HepG2 (cell line): ENCODE results near the gene KDM6B. TPM values are rescaled to one million over a fixed set of nuclear protein-coding genes. Genes with fewer than 3 reads are reported as not detected.
A peak's percentile ranks its signal among the peaks of the same experiment; 100 is the strongest.

Source experiments
- AGO2 ChIP-seq: fragments of 200-400 bp; formaldehyde crosslinking; optimal IDR thresholded peaks from 2 replicates; pipeline ENCODE3; 2017; ENCODE audit warnings: mild to moderate bottlenecking, low read depth, low read length, moderate library complexity
- KAT8 ChIP-seq: IDR thresholded peaks from 2 replicates; pipeline ENCODE4 v1.6.1; 2016; ENCODE audit warnings: missing genetic modification reagents, missing compliant biosample characterization
- RFX1 ChIP-seq: fragments of 450-650 bp; IDR thresholded peaks from 2 replicates; pipeline ENCODE4 v1.6.1; 2017
- SRF ChIP-seq: IDR thresholded peaks from 2 replicates; pipeline ENCODE4 v1.6.1; 2011; ENCODE audit warnings: mild to moderate bottlenecking, low read depth, low read length, moderate library complexity
- ZKSCAN8 ChIP-seq: IDR thresholded peaks from 2 replicates; pipeline ENCODE4 v1.6.1; 2016; ENCODE audit warnings: borderline replicate concordance, missing genetic modification reagents, missing compliant biosample characterization
- ZNF274 ChIP-seq: sonication (generic); formaldehyde crosslinking; IDR thresholded peaks from 2 replicates; pipeline ENCODE4 v1.5.1; 2020; ENCODE audit warnings: mild to moderate bottlenecking, missing genetic modification reagents
- ZNF30 ChIP-seq: sonication (generic); formaldehyde crosslinking; IDR thresholded peaks from 2 replicates; pipeline ENCODE4 v1.5.0; 2020; ENCODE audit warnings: mild to moderate bottlenecking, missing genetic modification reagents
- ZNF383 ChIP-seq: sonication (generic); formaldehyde crosslinking; IDR thresholded peaks from 2 replicates; pipeline ENCODE4 v1.4.0; 2020; ENCODE audit warnings: missing genetic modification reagents, mild to moderate bottlenecking, borderline replicate concordance
- polyA plus RNA-seq, 8 experiments: library from polyadenylated mRNA; depleted of rRNA in 3 of 8; stranded (reverse) in 7 of 8; unstranded in 1 of 8; fragments of >200 nt; fragmentation: Illumina TruSeq in 4 of 8; extraction: Trizol in 4 of 8; gene quantifications; 2 replicates each; pipeline versions ENCODE4 v1.2.1 to v1.2.3, GENCODE V29; 2011 to 2016; ENCODE audit warnings: low read depth in 4 of 8, missing spikeins in 1 of 8, mixed read lengths in 1 of 8; ENCODE audit not compliant: insufficient read depth in 1 of 8
- total RNA-seq, 5 experiments: library from RNA; depleted of rRNA; stranded (reverse); fragments of >200 nt; fragmentation: Illumina TruSeq; extraction: Trizol; gene quantifications; 2 replicates each; pipeline ENCODE4 v1.2.3, GENCODE V29; 2016; ENCODE audit warnings: low read depth in 1 of 5
- TF ChIP-seq, protein P1 (sequence below): sonication (generic); formaldehyde crosslinking; IDR thresholded peaks from 2 replicates; pipeline ENCODE4 v1.4.0; 2020; ENCODE audit warnings: missing genetic modification reagents
- TF ChIP-seq, protein P2 (sequence below): sonication (generic); formaldehyde crosslinking; IDR thresholded peaks from 2 replicates; pipeline ENCODE4 v1.4.0; 2020; ENCODE audit warnings: mild to moderate bottlenecking, missing genetic modification reagents
- TF ChIP-seq, protein P3 (sequence below): sonication (generic); formaldehyde crosslinking; IDR thresholded peaks from 2 replicates; pipeline ENCODE4 v1.8.0; 2022; ENCODE audit warnings: mild to moderate bottlenecking, missing genetic modification reagents, borderline replicate concordance
- TF ChIP-seq, protein P4 (sequence below): sonication (generic); formaldehyde crosslinking; IDR thresholded peaks from 2 replicates; pipeline ENCODE4 v1.4.0; 2020; ENCODE audit warnings: missing genetic modification reagents
- TF ChIP-seq, protein P5 (sequence below): sonication (generic); formaldehyde crosslinking; IDR thresholded peaks from 2 replicates; pipeline ENCODE4 v1.9.0; 2021; ENCODE audit warnings: missing genetic modification reagents, mild to moderate bottlenecking, borderline replicate concordance
- TF ChIP-seq, protein P6 (sequence below): sonication (generic); formaldehyde crosslinking; IDR thresholded peaks from 2 replicates; pipeline ENCODE4 v1.8.0; 2022; ENCODE audit warnings: missing genetic modification reagents, mild to moderate bottlenecking, borderline replicate concordance
- TF ChIP-seq, protein P7 (sequence below): sonication (generic); formaldehyde crosslinking; IDR thresholded peaks from 2 replicates; pipeline ENCODE4 v1.4.0; 2020; ENCODE audit warnings: missing genetic modification reagents
- TF ChIP-seq, protein P8 (sequence below): sonication (generic); formaldehyde crosslinking; IDR thresholded peaks from 2 replicates; pipeline ENCODE4 v1.8.1; 2023; ENCODE audit warnings: mild to moderate bottlenecking, moderate library complexity, missing genetic modification reagents

KDM6B gene
- total and polyA plus RNA-seq, 2 of the 13 experiments (the other 11 are each of a cell fraction or from before 2014, with no cell fraction given): 1.3 to 2.1 TPM

DNA sequence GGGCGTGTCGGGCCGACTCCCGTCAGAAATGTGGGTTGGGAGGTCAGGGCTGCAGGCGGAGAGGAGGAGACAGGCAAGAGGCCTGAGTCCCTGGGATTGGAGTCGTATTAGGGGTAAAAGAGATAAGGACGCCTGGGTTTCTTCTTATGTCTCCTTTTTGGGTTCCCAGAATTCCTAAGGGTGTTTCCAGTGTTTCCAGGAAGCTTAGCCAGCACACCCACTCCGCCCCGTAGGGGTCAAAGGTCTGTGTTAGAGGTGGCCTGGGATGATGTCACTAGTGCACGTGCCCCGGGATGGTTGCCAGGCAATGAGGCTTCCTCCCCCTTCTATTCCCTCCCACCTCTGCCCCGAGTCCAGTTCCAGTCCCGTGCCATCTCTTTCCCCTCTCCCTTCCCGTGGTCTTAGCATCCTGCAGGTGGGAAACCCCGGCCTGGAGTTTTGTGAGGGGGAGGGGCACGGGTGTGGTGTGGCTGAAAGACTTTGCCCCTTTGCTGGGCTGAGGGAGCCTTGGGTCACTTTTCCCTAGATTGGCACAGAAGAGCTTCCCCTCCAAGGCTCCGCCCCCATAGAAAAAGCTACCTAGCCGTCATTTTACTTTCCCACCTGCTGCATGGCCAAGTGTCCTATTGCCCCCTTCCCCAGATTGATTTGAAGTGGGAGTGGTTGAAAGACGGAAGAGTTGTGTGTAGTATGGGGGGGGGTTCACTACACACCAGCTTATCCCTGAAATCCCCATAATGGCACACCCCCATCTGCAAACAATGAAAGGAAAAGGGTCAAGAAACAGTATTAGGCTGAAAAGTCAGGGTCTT, 2.8 kb downstream of the KDM6B start (continued):
- TF ChIP-seq, protein P1, sequence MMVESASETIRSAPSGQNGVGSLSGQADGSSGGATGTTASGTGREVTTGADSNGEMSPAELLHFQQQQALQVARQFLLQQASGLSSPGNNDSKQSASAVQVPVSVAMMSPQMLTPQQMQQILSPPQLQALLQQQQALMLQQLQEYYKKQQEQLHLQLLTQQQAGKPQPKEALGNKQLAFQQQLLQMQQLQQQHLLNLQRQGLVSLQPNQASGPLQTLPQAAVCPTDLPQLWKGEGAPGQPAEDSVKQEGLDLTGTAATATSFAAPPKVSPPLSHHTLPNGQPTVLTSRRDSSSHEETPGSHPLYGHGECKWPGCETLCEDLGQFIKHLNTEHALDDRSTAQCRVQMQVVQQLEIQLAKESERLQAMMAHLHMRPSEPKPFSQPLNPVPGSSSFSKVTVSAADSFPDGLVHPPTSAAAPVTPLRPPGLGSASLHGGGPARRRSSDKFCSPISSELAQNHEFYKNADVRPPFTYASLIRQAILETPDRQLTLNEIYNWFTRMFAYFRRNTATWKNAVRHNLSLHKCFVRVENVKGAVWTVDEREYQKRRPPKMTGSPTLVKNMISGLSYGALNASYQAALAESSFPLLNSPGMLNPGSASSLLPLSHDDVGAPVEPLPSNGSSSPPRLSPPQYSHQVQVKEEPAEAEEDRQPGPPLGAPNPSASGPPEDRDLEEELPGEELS (CRISPR knock-in tag): peak; percentile 91
- TF ChIP-seq AGO2: no peak
- TF ChIP-seq RFX1: peak; percentile 79
- TF ChIP-seq ZNF274: peak; percentile 7; the same call in 1 of the 2 replicates
- TF ChIP-seq SRF: peak; percentile 71; the same call in 1 of the 2 replicates
- TF ChIP-seq, protein P2, sequence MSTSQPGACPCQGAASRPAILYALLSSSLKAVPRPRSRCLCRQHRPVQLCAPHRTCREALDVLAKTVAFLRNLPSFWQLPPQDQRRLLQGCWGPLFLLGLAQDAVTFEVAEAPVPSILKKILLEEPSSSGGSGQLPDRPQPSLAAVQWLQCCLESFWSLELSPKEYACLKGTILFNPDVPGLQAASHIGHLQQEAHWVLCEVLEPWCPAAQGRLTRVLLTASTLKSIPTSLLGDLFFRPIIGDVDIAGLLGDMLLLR (CRISPR knock-in tag): no peak
- TF ChIP-seq, protein P3, sequence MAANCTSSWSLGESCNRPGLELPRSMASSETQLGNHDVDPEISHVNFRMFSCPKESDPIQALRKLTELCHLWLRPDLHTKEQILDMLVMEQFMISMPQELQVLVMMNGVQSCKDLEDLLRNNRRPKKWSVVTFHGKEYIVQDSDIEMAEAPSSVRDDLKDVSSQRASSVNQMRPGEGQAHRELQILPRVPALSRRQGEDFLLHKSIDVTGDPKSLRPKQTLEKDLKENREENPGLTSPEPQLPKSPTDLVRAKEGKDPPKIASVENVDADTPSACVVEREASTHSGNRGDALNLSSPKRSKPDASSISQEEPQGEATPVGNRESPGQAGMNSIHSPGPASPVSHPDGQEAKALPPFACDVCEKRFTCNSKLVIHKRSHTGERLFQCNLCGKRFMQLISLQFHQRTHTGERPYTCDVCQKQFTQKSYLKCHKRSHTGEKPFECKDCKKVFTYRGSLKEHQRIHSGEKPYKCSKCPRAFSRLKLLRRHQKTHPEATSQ (CRISPR knock-in tag): no peak; the same call in 1 of the 2 replicates
- peak; percentile 78; the same call in 1 of the 2 replicates for TF ChIP-seq ZKSCAN8
- TF ChIP-seq, protein P4, sequence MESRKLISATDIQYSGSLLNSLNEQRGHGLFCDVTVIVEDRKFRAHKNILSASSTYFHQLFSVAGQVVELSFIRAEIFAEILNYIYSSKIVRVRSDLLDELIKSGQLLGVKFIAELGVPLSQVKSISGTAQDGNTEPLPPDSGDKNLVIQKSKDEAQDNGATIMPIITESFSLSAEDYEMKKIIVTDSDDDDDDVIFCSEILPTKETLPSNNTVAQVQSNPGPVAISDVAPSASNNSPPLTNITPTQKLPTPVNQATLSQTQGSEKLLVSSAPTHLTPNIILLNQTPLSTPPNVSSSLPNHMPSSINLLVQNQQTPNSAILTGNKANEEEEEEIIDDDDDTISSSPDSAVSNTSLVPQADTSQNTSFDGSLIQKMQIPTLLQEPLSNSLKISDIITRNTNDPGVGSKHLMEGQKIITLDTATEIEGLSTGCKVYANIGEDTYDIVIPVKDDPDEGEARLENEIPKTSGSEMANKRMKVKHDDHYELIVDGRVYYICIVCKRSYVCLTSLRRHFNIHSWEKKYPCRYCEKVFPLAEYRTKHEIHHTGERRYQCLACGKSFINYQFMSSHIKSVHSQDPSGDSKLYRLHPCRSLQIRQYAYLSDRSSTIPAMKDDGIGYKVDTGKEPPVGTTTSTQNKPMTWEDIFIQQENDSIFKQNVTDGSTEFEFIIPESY (CRISPR knock-in tag): peak; percentile 73; the same call in 1 of the 2 replicates
- TF ChIP-seq ZNF30 (CRISPR knock-in tag): no peak
- TF ChIP-seq, protein P5, sequence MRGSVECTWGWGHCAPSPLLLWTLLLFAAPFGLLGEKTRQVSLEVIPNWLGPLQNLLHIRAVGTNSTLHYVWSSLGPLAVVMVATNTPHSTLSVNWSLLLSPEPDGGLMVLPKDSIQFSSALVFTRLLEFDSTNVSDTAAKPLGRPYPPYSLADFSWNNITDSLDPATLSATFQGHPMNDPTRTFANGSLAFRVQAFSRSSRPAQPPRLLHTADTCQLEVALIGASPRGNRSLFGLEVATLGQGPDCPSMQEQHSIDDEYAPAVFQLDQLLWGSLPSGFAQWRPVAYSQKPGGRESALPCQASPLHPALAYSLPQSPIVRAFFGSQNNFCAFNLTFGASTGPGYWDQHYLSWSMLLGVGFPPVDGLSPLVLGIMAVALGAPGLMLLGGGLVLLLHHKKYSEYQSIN (CRISPR knock-in tag): no peak
- TF ChIP-seq, protein P6, sequence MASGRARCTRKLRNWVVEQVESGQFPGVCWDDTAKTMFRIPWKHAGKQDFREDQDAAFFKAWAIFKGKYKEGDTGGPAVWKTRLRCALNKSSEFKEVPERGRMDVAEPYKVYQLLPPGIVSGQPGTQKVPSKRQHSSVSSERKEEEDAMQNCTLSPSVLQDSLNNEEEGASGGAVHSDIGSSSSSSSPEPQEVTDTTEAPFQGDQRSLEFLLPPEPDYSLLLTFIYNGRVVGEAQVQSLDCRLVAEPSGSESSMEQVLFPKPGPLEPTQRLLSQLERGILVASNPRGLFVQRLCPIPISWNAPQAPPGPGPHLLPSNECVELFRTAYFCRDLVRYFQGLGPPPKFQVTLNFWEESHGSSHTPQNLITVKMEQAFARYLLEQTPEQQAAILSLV: peak; percentile 85; the same call in 1 of the 2 replicates
- TF ChIP-seq KAT8 (CRISPR knock-in tag): peak; percentile 88
- TF ChIP-seq, protein P7, sequence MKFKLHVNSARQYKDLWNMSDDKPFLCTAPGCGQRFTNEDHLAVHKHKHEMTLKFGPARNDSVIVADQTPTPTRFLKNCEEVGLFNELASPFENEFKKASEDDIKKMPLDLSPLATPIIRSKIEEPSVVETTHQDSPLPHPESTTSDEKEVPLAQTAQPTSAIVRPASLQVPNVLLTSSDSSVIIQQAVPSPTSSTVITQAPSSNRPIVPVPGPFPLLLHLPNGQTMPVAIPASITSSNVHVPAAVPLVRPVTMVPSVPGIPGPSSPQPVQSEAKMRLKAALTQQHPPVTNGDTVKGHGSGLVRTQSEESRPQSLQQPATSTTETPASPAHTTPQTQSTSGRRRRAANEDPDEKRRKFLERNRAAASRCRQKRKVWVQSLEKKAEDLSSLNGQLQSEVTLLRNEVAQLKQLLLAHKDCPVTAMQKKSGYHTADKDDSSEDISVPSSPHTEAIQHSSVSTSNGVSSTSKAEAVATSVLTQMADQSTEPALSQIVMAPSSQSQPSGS (CRISPR knock-in tag): peak; percentile 99
- TF ChIP-seq, protein P8, sequence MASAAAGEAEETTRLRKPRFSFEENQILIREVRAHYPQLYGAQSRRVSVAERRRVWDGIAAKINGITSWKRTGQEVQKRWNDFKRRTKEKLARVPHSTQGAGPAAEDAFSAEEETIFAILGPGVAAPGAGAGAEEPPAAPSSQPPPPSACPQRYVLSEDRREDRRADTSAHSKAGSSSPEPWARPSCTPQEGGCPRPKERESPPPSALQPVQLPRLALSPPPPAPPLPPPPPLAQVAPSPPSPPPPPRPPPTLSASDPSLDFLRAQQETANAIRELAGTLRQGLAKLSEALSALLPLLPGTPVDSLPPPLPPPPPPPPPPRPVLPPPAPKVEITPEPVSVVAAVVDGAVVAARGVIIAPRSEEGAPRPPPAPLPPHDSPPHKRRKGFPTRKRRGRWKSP: 0 out of 2 replicates have a peak, but pooled peaks have one; percentile 77
- TF ChIP-seq ZNF383 (CRISPR knock-in tag): no peak
